ENCODE results near the gene LGR6. TPM values are rescaled to one million over a fixed set of nuclear protein-coding genes. Genes with fewer than 3 reads are reported as not detected.

Gene LGR6
- total RNA-seq, 1 experiment from 2014 or later: 0.26 TPM

GRCh38 chr1:202251424-202252256 lies 58.0 kb downstream of the LGR6 start:
- Histone ChIP-seq H2AFZ (ENCODE audit: low read length) (no peak overlapping the region), H3K27ac (ENCODE audit: low read length) (no peak overlapping the region), H3K9me2 (replicated peaks; ENCODE audit: low read length) (no peaks in the 10 kb centered on the region), H3K36me3 (ENCODE audit: low read depth, low read length) (no peaks in the 10 kb centered on the region), H3K9me3 (ENCODE audit: low read length) (no peaks in the 10 kb centered on the region), H4K20me1 (ENCODE audit: low read length) (no peaks in the 10 kb centered on the region), H3K4me3 (ENCODE audit: low read length) (no peak overlapping the region), H3K4me2 (ENCODE audit: low read length) (no peak overlapping the region), H3K9ac (ENCODE audit: low read length) (no peak overlapping the region), H3F3A (ENCODE audit: low read length, unreplicated experiment) (no peaks in the 10 kb centered on the region), H3K27me3 (ENCODE audit: low read length) (no peaks in the 10 kb centered on the region), H3K4me1 (ENCODE audit: insufficient read depth, low read length) (0 out of 2 replicates have a peak, but pooled peaks cover 8% of the 10 kb centered on the region), H3K79me2 (ENCODE audit: low read length) (no peaks in the 10 kb centered on the region)
- TF ChIP-seq, protein P1, sequence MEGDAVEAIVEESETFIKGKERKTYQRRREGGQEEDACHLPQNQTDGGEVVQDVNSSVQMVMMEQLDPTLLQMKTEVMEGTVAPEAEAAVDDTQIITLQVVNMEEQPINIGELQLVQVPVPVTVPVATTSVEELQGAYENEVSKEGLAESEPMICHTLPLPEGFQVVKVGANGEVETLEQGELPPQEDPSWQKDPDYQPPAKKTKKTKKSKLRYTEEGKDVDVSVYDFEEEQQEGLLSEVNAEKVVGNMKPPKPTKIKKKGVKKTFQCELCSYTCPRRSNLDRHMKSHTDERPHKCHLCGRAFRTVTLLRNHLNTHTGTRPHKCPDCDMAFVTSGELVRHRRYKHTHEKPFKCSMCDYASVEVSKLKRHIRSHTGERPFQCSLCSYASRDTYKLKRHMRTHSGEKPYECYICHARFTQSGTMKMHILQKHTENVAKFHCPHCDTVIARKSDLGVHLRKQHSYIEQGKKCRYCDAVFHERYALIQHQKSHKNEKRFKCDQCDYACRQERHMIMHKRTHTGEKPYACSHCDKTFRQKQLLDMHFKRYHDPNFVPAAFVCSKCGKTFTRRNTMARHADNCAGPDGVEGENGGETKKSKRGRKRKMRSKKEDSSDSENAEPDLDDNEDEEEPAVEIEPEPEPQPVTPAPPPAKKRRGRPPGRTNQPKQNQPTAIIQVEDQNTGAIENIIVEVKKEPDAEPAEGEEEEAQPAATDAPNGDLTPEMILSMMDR (conservative IDR thresholded peaks at IDR 0.05; ENCODE audit: low read depth, low read length): no peak
- no peak for TF ChIP-seq EZH2 (IDR thresholded peaks at IDR 0.05; ENCODE audit: low read length, unreplicated experiment)
- TF ChIP-seq EZH2phosphoT487 (IDR thresholded peaks at IDR 0.05; ENCODE audit: borderline replicate concordance, low read length): no peak
- POLR2A ChIA-PET (ENCODE audit: unreplicated experiment): no interaction called here
- intact Hi-C loops (cut with micrococcal nuclease): no loop called here
- no peak for DNase-seq
- no TSS peak for BruUV-seq (replicated peaks)
- CTCF ChIA-PET: no interaction called here
- ATAC-seq: no peak

DNA sequence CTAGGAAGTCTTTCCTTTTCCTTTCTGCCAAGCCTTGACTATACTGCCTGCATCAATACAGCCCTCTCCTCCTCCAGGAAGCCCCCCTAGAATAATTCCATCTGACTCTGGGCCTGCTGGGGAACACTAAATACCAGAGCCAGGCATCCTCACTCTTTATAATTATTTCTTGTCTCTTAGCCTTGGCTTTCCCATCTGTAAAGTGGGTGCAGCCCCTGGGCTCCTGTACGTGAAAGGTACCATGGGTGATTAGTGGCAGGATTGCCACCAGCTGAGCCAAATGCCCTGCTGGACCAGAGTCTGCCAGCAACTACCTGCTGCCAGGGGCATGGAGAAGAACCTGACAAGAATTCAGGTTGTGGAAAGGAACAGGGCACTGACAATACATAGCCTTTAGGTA lies 58.7 kb downstream of the LGR6 start:
- no peak overlapping the region for H3K4me2 ChIP-seq (ENCODE audit: low read length)
- DNase-seq (no peak), ATAC-seq (no peak)
- no peaks in the 10 kb centered on the region for H3F3A ChIP-seq (ENCODE audit: low read length, unreplicated experiment)
- no peaks in the 10 kb centered on the region for H3K79me2 ChIP-seq (ENCODE audit: low read length)
- H3K4me1 ChIP-seq (ENCODE audit: insufficient read depth, low read length): 0 out of 2 replicates have a peak, but pooled peaks cover 8% of the 10 kb centered on the region
- H3K27ac ChIP-seq (ENCODE audit: low read length): no peak overlapping the region
- H3K36me3 ChIP-seq (ENCODE audit: low read depth, low read length): no peaks in the 10 kb centered on the region
- H3K9ac ChIP-seq (ENCODE audit: low read length): no peak overlapping the region
- POLR2A ChIA-PET (ENCODE audit: unreplicated experiment): no interaction called here
- CTCF ChIA-PET: no interaction called here
- H3K27me3 ChIP-seq (ENCODE audit: low read length): no peaks in the 10 kb centered on the region
- BruUV-seq (replicated peaks): no TSS peak
- H3K4me3 ChIP-seq (ENCODE audit: low read length): no peak overlapping the region
- H4K20me1 ChIP-seq (ENCODE audit: low read length): no peaks in the 10 kb centered on the region
- H2AFZ ChIP-seq (ENCODE audit: low read length): no peak overlapping the region
- H3K9me3 ChIP-seq (ENCODE audit: low read length): no peaks in the 10 kb centered on the region
- TF ChIP-seq EZH2phosphoT487 (IDR thresholded peaks at IDR 0.05; ENCODE audit: borderline replicate concordance, low read length) (no peak), EZH2 (IDR thresholded peaks at IDR 0.05; ENCODE audit: low read length, unreplicated experiment) (no peak)
- TF ChIP-seq, protein P1 (conservative IDR thresholded peaks at IDR 0.05; ENCODE audit: low read depth, low read length): no peak
- intact Hi-C loops (cut with micrococcal nuclease): no loop called here
- H3K9me2 ChIP-seq (replicated peaks; ENCODE audit: low read length): no peaks in the 10 kb centered on the region

Data from PC-3 (cell line).